DOHH2 (cell line): ENCODE results near the gene PGBD5.

Experiments
- H3F3A ChIP-seq: fragments of 200-600 bp; sonication (generic), shearing (Covaris generic); 2 replicates; pipeline ENCODE4 v1.6.0; 2016; ENCODE audit warnings: antibody characterized with exemption, mild to moderate bottlenecking; ENCODE audit not compliant: control insufficient read depth, insufficient read depth
- H3K27ac ChIP-seq: fragments of 200-600 bp; sonication (generic); 2 replicates; pipeline ENCODE4 v1.5.1; 2014; ENCODE audit warnings: low read depth, mild to moderate bottlenecking, low read length, moderate library complexity
- H3K27me3 ChIP-seq: fragments of 200-600 bp; sonication (generic); 2 replicates; pipeline ENCODE4 v1.6.1; 2014; ENCODE audit warnings: mild to moderate bottlenecking, low read length, mixed read lengths; ENCODE audit not compliant: control insufficient read depth
- H3K36me3 ChIP-seq: fragments of 200-600 bp; sonication (generic); 2 replicates; pipeline ENCODE4 v1.6.1; 2014; ENCODE audit warnings: mild to moderate bottlenecking, low read length, moderate library complexity, mixed read lengths; ENCODE audit not compliant: control insufficient read depth
- H3K4me1 ChIP-seq: fragments of 200-600 bp; sonication (generic); 2 replicates; pipeline ENCODE4 v1.6.1; 2014; ENCODE audit warnings: mild to moderate bottlenecking, low read length, mixed read lengths; ENCODE audit not compliant: control insufficient read depth
- H3K4me2 ChIP-seq: fragments of 200-600 bp; sonication (generic); 2 replicates; pipeline ENCODE4 v1.6.0; 2014; ENCODE audit warnings: mild to moderate bottlenecking, low read length, moderate library complexity
- H3K4me3 ChIP-seq: fragments of 200-600 bp; sonication (generic); 2 replicates; pipeline ENCODE4 v1.5.1; 2014; ENCODE audit warnings: mild to moderate bottlenecking, low read length, mixed read lengths
- H3K79me2 ChIP-seq: fragments of 200-600 bp; sonication (generic); 2 replicates; pipeline ENCODE4 v1.6.1; 2014; ENCODE audit warnings: mild to moderate bottlenecking, low read length, mixed read lengths; ENCODE audit not compliant: control insufficient read depth
- H3K9me2 ChIP-seq: fragments of 200-600 bp; sonication (generic); replicated peaks from 2 replicates; pipeline ENCODE4 v1.6.1; 2014; ENCODE audit warnings: mild to moderate bottlenecking, low read length, mixed read lengths; ENCODE audit not compliant: control insufficient read depth
- H3K9me3 ChIP-seq: fragments of 200-600 bp; sonication (generic); 2 replicates; pipeline ENCODE4 v1.6.1; 2014; ENCODE audit warnings: antibody characterized with exemption, low read length, mixed read lengths; ENCODE audit not compliant: control insufficient read depth, insufficient read depth
- H4K20me1 ChIP-seq: fragments of 200-600 bp; sonication (generic); 2 replicates; pipeline ENCODE4 v1.6.0; 2014; ENCODE audit warnings: low read depth, mild to moderate bottlenecking, antibody characterized with exemption, low read length, moderate library complexity; ENCODE audit not compliant: control insufficient read depth, insufficient read depth
- EZH2phosphoT487 ChIP-seq: fragments of 200-600 bp; sonication (generic); IDR thresholded peaks from 2 replicates; pipeline ENCODE4 v1.6.1; 2017; ENCODE audit warnings: borderline replicate concordance, mild to moderate bottlenecking, antibody characterized with exemption, low read length, moderate library complexity, mixed read lengths
- TF ChIP-seq, protein P1 (sequence below): fragments of 200-600 bp; sonication (generic); IDR thresholded peaks from one replicate; pipeline ENCODE4 v1.5.1; 2014; ENCODE audit warnings: antibody characterized with exemption, mild to moderate bottlenecking, low read depth, low read length; ENCODE audit not compliant: poor library complexity, severe bottlenecking

Gene PGBD5

DNA sequence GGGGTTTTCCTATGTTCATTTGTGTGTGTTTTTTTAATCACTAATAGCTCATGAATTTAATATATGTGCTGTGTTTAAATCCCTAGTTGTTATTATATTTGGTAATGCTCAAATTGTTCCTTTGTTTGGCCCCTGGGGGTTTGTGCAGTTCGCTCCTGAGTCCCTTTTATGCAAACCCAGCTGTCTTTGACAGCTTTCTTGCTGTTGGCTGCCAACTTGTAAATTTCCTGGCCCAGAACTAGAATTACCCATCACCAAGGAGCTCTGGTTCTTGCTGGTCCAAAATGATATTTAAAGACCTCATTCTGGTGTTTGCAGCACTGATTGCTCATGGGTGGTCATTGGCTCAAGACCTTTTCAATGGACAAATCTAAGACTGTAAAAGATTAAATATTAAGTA lies 39.6 kb upstream of the PGBD5 start:
- Histone ChIP-seq H4K20me1 (no peaks in the 10 kb centered on the region), H3K36me3 (no peaks in the 10 kb centered on the region), H3K4me3 (no peak overlapping the region), H3K27ac (no peak overlapping the region), H3F3A (no peaks in the 10 kb centered on the region), H3K79me2 (no peaks in the 10 kb centered on the region), H3K9me2 (no peaks in the 10 kb centered on the region), H3K27me3 (no peaks in the 10 kb centered on the region), H3K4me2 (no peak overlapping the region), H3K9me3 (no peaks in the 10 kb centered on the region), H3K4me1 (no peaks in the 10 kb centered on the region)
- TF ChIP-seq EZH2phosphoT487, result no peak
- TF ChIP-seq, protein P1, sequence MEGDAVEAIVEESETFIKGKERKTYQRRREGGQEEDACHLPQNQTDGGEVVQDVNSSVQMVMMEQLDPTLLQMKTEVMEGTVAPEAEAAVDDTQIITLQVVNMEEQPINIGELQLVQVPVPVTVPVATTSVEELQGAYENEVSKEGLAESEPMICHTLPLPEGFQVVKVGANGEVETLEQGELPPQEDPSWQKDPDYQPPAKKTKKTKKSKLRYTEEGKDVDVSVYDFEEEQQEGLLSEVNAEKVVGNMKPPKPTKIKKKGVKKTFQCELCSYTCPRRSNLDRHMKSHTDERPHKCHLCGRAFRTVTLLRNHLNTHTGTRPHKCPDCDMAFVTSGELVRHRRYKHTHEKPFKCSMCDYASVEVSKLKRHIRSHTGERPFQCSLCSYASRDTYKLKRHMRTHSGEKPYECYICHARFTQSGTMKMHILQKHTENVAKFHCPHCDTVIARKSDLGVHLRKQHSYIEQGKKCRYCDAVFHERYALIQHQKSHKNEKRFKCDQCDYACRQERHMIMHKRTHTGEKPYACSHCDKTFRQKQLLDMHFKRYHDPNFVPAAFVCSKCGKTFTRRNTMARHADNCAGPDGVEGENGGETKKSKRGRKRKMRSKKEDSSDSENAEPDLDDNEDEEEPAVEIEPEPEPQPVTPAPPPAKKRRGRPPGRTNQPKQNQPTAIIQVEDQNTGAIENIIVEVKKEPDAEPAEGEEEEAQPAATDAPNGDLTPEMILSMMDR, result no peak

DNA sequence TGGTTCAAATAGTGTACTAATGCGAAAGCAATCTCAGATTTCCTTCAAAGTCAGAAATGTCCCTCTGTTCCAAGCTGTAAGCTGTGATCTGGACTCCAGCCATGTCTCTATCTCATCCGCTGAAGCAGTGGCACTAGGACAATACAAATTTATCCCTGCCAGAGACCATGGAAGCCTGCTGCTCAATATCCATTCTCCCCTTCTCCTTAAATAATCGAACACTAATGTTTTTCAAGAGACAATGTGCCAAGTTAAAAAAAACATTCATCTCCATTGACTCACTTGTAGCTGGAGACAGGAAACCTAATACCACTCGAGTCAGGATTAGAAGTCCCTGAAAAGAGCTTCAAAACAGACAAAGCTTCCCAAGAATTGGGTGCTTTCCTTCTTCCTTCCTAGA lies 38.5 kb upstream of the PGBD5 start:
- Histone ChIP-seq H3F3A (no peaks in the 10 kb centered on the region), H3K27me3 (no peaks in the 10 kb centered on the region; the same call in 1 of the 2 replicates), H3K9me3 (no peaks in the 10 kb centered on the region), H4K20me1 (no peaks in the 10 kb centered on the region), H3K9me2 (no peaks in the 10 kb centered on the region), H3K4me1 (no peaks in the 10 kb centered on the region), H3K27ac (no peak overlapping the region), H3K4me3 (no peak overlapping the region), H3K79me2 (no peaks in the 10 kb centered on the region), H3K36me3 (no peaks in the 10 kb centered on the region), H3K4me2 (no peak overlapping the region)
- TF ChIP-seq, protein P1, result no peak
- TF ChIP-seq EZH2phosphoT487, result no peak

DNA sequence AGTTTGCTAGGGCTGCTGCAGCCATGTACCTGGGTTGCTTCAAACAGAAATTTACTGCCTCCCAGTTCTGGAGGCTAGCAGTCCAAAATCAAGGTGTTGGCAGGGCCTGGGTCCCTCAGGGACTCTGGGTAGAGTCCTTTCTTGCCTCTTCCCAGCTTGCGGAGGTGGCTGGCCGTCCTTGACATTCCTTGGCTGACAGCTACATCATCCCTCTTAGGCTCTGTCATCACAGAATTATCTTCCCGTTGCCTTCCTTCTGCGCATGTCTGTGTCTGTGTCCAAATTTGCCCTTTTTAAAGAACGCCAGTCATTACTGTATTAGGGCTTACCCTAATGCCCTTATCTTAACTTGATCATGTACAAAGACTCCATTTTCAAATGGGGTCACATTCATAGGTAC lies 37.6 kb upstream of the PGBD5 start:
- Histone ChIP-seq H3K36me3 (no peaks in the 10 kb centered on the region), H3F3A (no peaks in the 10 kb centered on the region), H3K9me2 (no peaks in the 10 kb centered on the region), H4K20me1 (no peaks in the 10 kb centered on the region), H3K79me2 (no peaks in the 10 kb centered on the region), H3K4me3 (no peak overlapping the region), H3K9me3 (no peaks in the 10 kb centered on the region), H3K4me2 (no peak overlapping the region), H3K27ac (no peak overlapping the region), H3K27me3 (no peaks in the 10 kb centered on the region; the same call in 1 of the 2 replicates), H3K4me1 (no peaks in the 10 kb centered on the region)
- no peak for TF ChIP-seq EZH2phosphoT487
- TF ChIP-seq, protein P1, result no peak

DNA sequence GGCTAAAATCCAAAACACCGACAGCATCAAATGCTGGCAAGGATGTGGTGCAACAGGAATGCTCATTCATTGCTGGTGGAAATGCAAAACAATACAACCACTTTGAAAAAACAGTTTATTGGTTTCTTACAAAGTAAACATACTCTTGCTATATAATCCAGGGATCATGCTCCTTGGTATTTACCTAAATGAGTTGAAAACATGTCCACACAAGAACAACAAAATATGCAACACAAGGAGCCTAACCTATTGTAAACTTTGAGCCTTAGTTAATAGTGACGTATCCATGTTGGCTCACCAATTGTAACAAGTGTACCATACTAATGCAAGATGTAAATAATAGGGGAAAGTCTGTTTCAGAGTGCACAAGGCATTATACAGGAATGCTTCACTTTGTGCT lies 37.2 kb upstream of the PGBD5 start:
- Histone ChIP-seq H3K27me3 (no peaks in the 10 kb centered on the region; the same call in 1 of the 2 replicates), H3K4me3 (no peak overlapping the region), H3K36me3 (no peaks in the 10 kb centered on the region), H3K79me2 (no peaks in the 10 kb centered on the region), H3F3A (no peaks in the 10 kb centered on the region), H3K4me2 (no peak overlapping the region), H3K4me1 (no peaks in the 10 kb centered on the region), H3K9me3 (no peaks in the 10 kb centered on the region), H3K27ac (no peak overlapping the region), H3K9me2 (no peaks in the 10 kb centered on the region), H4K20me1 (no peaks in the 10 kb centered on the region)
- TF ChIP-seq EZH2phosphoT487, result no peak
- TF ChIP-seq, protein P1, result no peak
